Mesenchymal stem cell (in vitro differentiated cells and primary cell): Measurements from ENCODE around the gene ZPLD1.

Source experiments
- DNase-seq: peaks from one replicate; pipeline ENCODE4 v3.0.0-alpha.2; 2013
- H2AFZ ChIP-seq: one replicate; pipeline ENCODE4 v1.6.1; 2013; ENCODE audit warnings: low read depth, mild to moderate bottlenecking, control low read depth, inconsistent platforms, low read length, moderate library complexity
- H2AK5ac ChIP-seq: 2 replicates; pipeline ENCODE4 v1.6.1; 2013; ENCODE audit warnings: low read length, moderate library complexity, mild to moderate bottlenecking, inconsistent platforms; ENCODE audit not compliant: severe bottlenecking
- H2BK120ac ChIP-seq: one replicate; pipeline ENCODE4 v1.6.1; 2013; ENCODE audit warnings: low read depth, mild to moderate bottlenecking, inconsistent platforms, low read length, moderate library complexity
- H2BK12ac ChIP-seq, 2 experiments: one replicate each; pipeline ENCODE4 v1.6.1; 2013; ENCODE audit warnings: inconsistent platforms in 2 of 2, low read length in 2 of 2, mild to moderate bottlenecking in 2 of 2, moderate library complexity in 2 of 2, control low read depth in 1 of 2
- H2BK15ac ChIP-seq: one replicate; pipeline ENCODE4 v1.6.1; 2013; ENCODE audit warnings: mild to moderate bottlenecking, low read depth, inconsistent platforms; ENCODE audit not compliant: poor library complexity, severe bottlenecking
- H2BK5ac ChIP-seq: 2 replicates; pipeline ENCODE4 v1.6.1; 2013; ENCODE audit warnings: low read depth, mild to moderate bottlenecking, low read length, control low read depth, inconsistent platforms; ENCODE audit not compliant: poor library complexity, severe bottlenecking
- H3K14ac ChIP-seq, 2 experiments: one replicate each; pipeline ENCODE4 v1.6.1; 2013; ENCODE audit warnings: inconsistent platforms in 2 of 2, low read length in 2 of 2, control low read depth in 1 of 2, mild to moderate bottlenecking in 1 of 2, moderate library complexity in 1 of 2
- H3K18ac ChIP-seq, 2 experiments: one replicate each; pipeline ENCODE4 v1.6.1; 2013; ENCODE audit warnings: inconsistent platforms in 2 of 2, low read length in 2 of 2, control low read depth in 1 of 2, low read depth in 1 of 2, mild to moderate bottlenecking in 1 of 2
- H3K23ac ChIP-seq, 2 experiments: one replicate each; pipeline ENCODE4 v1.6.1; 2013; ENCODE audit warnings: inconsistent platforms in 2 of 2, low read length in 2 of 2, mild to moderate bottlenecking in 2 of 2, moderate library complexity in 2 of 2, control low read depth in 1 of 2
- H3K27ac ChIP-seq: 2 replicates; pipeline ENCODE4 v1.5.1; 2013; ENCODE audit warnings: mild to moderate bottlenecking, moderate library complexity, low read length, control low read depth, inconsistent platforms; ENCODE audit not compliant: poor library complexity, severe bottlenecking
- H3K27me3 ChIP-seq, 2 experiments: 2 replicates each; pipeline versions ENCODE4 v1.6.1 to v1.7.0; 2013; ENCODE audit warnings: low read length in 2 of 2, mild to moderate bottlenecking in 2 of 2, moderate library complexity in 2 of 2, control low read depth in 1 of 2, inconsistent platforms in 1 of 2; ENCODE audit not compliant: control insufficient read depth in 1 of 2, insufficient read depth in 1 of 2
- H3K36me3 ChIP-seq, 2 experiments: 2 replicates each; pipeline versions ENCODE4 v1.6.1 to v1.7.0; 2013; ENCODE audit warnings: low read length in 2 of 2, control low read depth in 1 of 2, inconsistent platforms in 1 of 2, low read depth in 1 of 2, mild to moderate bottlenecking in 1 of 2; ENCODE audit not compliant: insufficient read depth in 2 of 2, control insufficient read depth in 1 of 2
- H3K4ac ChIP-seq, 2 experiments: one replicate each; pipeline ENCODE4 v1.6.1; 2013; ENCODE audit warnings: inconsistent platforms in 2 of 2, low read length in 2 of 2, mild to moderate bottlenecking in 2 of 2, moderate library complexity in 2 of 2, control low read depth in 1 of 2, low read depth in 1 of 2
- H3K4me1 ChIP-seq: 2 replicates; pipeline ENCODE4 v1.6.1; 2013; ENCODE audit warnings: low read depth, low read length, control low read depth; ENCODE audit not compliant: control insufficient read depth, insufficient read depth
- H3K4me2 ChIP-seq: 2 replicates; pipeline ENCODE4 v1.6.1; 2013; ENCODE audit warnings: low read length, mild to moderate bottlenecking, inconsistent platforms; ENCODE audit not compliant: poor library complexity, severe bottlenecking
- H3K4me3 ChIP-seq, 2 experiments: 2 replicates each; pipeline versions ENCODE4 v1.5.1 to v1.7.0; 2013; ENCODE audit warnings: low read length in 2 of 2, mild to moderate bottlenecking in 2 of 2, control low read depth in 1 of 2, low read depth in 1 of 2; ENCODE audit not compliant: insufficient read depth in 1 of 2
- H3K79me1 ChIP-seq: replicated peaks from 2 replicates; pipeline ENCODE4 v1.6.1; 2013; ENCODE audit warnings: mild to moderate bottlenecking, control low read depth, low read length, inconsistent platforms; ENCODE audit not compliant: poor library complexity, severe bottlenecking
- H3K9ac ChIP-seq: 2 replicates; pipeline ENCODE4 v1.7.0; 2013; ENCODE audit warnings: mild to moderate bottlenecking, low read length, moderate library complexity
- H3K9me3 ChIP-seq: 2 replicates; pipeline ENCODE4 v1.7.0; 2013; ENCODE audit warnings: mild to moderate bottlenecking, low read length; ENCODE audit not compliant: control insufficient read depth
- H4K8ac ChIP-seq: one replicate; pipeline ENCODE4 v1.6.1; 2013; ENCODE audit warnings: inconsistent platforms, mild to moderate bottlenecking, low read length, moderate library complexity
- H4K91ac ChIP-seq: one replicate; pipeline ENCODE4 v1.6.1; 2013; ENCODE audit warnings: mild to moderate bottlenecking, low read length, inconsistent platforms
- WGBS: methylation state at CpG from one replicate; pipeline ENCODE4 v1.1.7; 2013; ENCODE audit warnings: mixed read lengths; 5-methylcytosine and 5-hydroxymethylcytosine counted together

The ZPLD1 gene

DNA sequence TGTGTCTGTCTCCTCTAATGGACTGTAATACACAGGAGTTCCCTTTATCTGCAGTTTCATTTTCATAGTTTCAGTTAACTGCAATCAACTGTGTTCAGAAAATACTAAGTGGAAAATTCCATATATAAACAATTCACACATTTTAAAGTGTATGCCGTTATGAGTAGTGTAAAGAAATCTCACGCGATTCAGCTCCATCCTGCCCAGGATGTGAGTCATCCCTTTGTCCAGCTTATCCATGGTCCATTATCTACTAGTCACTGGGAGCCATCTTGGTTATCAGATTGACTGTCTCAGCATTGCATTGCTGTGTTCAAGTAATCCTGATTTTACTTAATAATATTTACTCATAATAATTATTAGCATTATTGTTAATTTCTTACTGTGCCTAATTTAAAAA, 14.5 kb downstream of the ZPLD1 start:
- Histone ChIP-seq H3K4me3 (no peak overlapping the region), H3K23ac (no peak overlapping the region), H3K27me3 (no peaks in the 10 kb centered on the region), H2AK5ac (no peak overlapping the region), H3K27ac (no peak overlapping the region), H3K79me1 (no peaks in the 10 kb centered on the region), H3K36me3 (no peaks in the 10 kb centered on the region), H3K14ac (no peak overlapping the region), H2BK5ac (no peak overlapping the region), H4K8ac (no peak overlapping the region), H2BK12ac (peak overlapping the region in 1 of 2 experiments; percentile 37), H3K4me1 (no peaks in the 10 kb centered on the region), H2AFZ (no peak overlapping the region), H3K9ac (no peak overlapping the region), H3K4ac (no peak overlapping the region), H4K91ac (no peak overlapping the region), H3K18ac (no peak overlapping the region), H3K4me2 (no peak overlapping the region), H2BK15ac (no peak overlapping the region), H2BK120ac (peak overlapping the region; percentile 49), H3K9me3 (no peaks in the 10 kb centered on the region)
- 38% methylated on average over 3 of the region's 3 CpGs for WGBS
- peak; percentile 84 for DNase-seq

DNA sequence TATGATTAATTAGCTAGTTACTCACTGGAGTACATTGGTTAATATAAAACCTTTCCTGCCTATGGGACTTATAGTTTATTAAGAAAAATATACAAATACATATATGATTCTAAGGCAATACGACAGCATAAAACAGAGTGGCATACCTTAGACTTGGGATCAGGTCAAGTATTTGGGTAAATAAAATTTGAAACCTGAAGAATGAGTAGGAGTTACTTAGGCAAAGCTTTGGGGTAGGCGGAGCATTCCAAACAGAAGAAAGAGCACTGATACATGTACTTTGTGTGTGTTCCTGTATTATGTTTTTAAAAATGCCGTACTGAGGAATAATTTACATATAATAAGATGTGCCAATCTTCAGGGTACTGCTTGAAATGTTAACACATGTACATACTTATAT, 15.1 kb downstream of the ZPLD1 start:
- Histone ChIP-seq H3K4me2 (no peak overlapping the region), H3K4me3 (no peak overlapping the region), H3K27me3 (no peaks in the 10 kb centered on the region), H4K91ac (no peak overlapping the region), H4K8ac (no peak overlapping the region), H2BK12ac (no peak overlapping the region), H3K14ac (no peak overlapping the region), H3K9ac (no peak overlapping the region), H2BK15ac (no peak overlapping the region), H2AK5ac (no peak overlapping the region), H3K9me3 (no peaks in the 10 kb centered on the region), H3K79me1 (no peaks in the 10 kb centered on the region), H3K23ac (no peak overlapping the region), H2BK5ac (no peak overlapping the region), H3K27ac (no peak overlapping the region), H2BK120ac (no peak overlapping the region), H3K36me3 (no peaks in the 10 kb centered on the region), H3K4ac (no peak overlapping the region), H3K18ac (no peak overlapping the region), H3K4me1 (no peaks in the 10 kb centered on the region), H2AFZ (no peak overlapping the region)
- no peak for DNase-seq
- 99% methylated on average over 2 of the region's 3 CpGs for WGBS

DNA sequence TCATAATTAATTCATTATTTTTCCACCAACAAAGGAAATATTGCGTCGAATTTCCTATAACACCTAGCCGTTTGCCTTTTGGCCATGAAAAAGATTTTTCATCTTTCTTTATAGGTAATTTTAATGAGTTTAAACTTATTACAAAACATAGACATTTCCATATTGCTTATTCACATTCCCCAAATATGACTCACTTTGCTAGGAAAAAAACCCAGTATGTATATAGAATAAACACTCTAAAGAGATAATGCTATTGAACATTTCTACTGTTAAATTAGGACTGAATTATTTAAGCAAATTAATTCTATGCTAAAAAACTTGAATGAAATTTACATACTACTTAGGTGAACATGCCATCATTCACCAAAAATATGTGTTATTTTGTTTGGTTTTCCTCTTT, 16.2 kb downstream of the ZPLD1 start:
- no peak overlapping the region for H4K8ac ChIP-seq
- no peaks in the 10 kb centered on the region for H3K79me1 ChIP-seq
- no peak overlapping the region for H3K9ac ChIP-seq
- no peaks in the 10 kb centered on the region for H3K36me3 ChIP-seq
- H2BK12ac ChIP-seq = no peak overlapping the region
- no peaks in the 10 kb centered on the region for H3K9me3 ChIP-seq
- H2AFZ ChIP-seq = no peak overlapping the region
- H3K4me2 ChIP-seq = no peak overlapping the region
- H3K4me1 ChIP-seq = no peaks in the 10 kb centered on the region
- no peak overlapping the region for H4K91ac ChIP-seq
- H3K4me3 ChIP-seq = no peak overlapping the region
- no peak overlapping the region for H3K18ac ChIP-seq
- DNase-seq = peak; percentile 16
- H3K27ac ChIP-seq = no peak overlapping the region
- H2BK15ac ChIP-seq = no peak overlapping the region
- no peak overlapping the region for H2BK120ac ChIP-seq
- no CpG with 5 or more reads among the region's 3 CpGs for WGBS
- H2AK5ac ChIP-seq = no peak overlapping the region
- H3K14ac ChIP-seq = no peak overlapping the region
- no peak overlapping the region for H3K23ac ChIP-seq
- H3K4ac ChIP-seq = no peak overlapping the region
- no peak overlapping the region for H2BK5ac ChIP-seq
- no peaks in the 10 kb centered on the region for H3K27me3 ChIP-seq

DNA sequence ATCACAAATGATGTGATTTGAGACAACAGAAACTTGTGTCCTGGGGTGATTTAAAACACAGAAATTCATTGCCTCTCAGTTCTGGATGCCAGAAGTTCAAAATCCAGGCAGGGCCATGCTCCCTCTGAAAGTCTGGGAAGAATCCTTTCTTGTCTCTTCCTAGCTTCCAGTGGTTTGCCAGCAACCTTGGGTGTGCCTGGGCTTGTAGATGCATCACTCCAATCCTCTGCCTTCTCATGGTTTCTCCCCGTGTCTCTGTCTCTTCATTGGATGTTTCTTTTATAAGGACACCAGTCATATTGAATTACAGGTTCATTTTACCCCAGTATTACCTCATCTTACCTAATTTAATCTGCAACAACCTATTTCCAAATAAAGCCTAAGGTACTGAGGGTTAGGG, 16.7 kb downstream of the ZPLD1 start:
- WGBS = 100% methylated on average over 1 of the region's 1 CpG
- no peak overlapping the region for H2BK120ac ChIP-seq
- H3K14ac ChIP-seq = no peak overlapping the region
- H3K9ac ChIP-seq = no peak overlapping the region
- no peak for DNase-seq
- no peaks in the 10 kb centered on the region for H3K27me3 ChIP-seq
- no peak overlapping the region for H3K18ac ChIP-seq
- H3K4me3 ChIP-seq = no peak overlapping the region
- no peak overlapping the region for H3K27ac ChIP-seq
- H3K4me1 ChIP-seq = no peaks in the 10 kb centered on the region
- no peak overlapping the region for H3K23ac ChIP-seq
- H2BK15ac ChIP-seq = no peak overlapping the region
- H3K4me2 ChIP-seq = no peak overlapping the region
- no peak overlapping the region for H2AFZ ChIP-seq
- no peak overlapping the region for H2AK5ac ChIP-seq
- H3K36me3 ChIP-seq = no peaks in the 10 kb centered on the region
- no peak overlapping the region for H4K8ac ChIP-seq
- no peaks in the 10 kb centered on the region for H3K79me1 ChIP-seq
- H4K91ac ChIP-seq = no peak overlapping the region
- no peak overlapping the region for H2BK5ac ChIP-seq
- no peaks in the 10 kb centered on the region for H3K9me3 ChIP-seq
- H3K4ac ChIP-seq = no peak overlapping the region
- H2BK12ac ChIP-seq = no peak overlapping the region
